HCT116 (cell line): ENCODE measurements around the gene LDHAL6B.

Source experiments
- EZH2 ChIP-seq: fragments of 200-600 bp; sonication (generic); IDR thresholded peaks from 2 replicates; pipeline ENCODE4 v1.6.1; 2017; ENCODE audit warnings: antibody characterized with exemption, mixed run types
- EZH2phosphoT487 ChIP-seq: fragments of 200-600 bp; IDR thresholded peaks from 2 replicates; pipeline ENCODE4 v1.6.1; 2018; ENCODE audit warnings: antibody characterized with exemption, borderline replicate concordance
- FOSL1 ChIP-seq: IDR thresholded peaks from 2 replicates; pipeline ENCODE4 v1.6.1; 2012; ENCODE audit warnings: low read depth
- POLR2A ChIP-seq: IDR thresholded peaks from 2 replicates; pipeline ENCODE4 v1.7.0; 2011; ENCODE audit warnings: borderline replicate concordance; ENCODE audit not compliant: insufficient read depth, insufficient read length; ENCODE audit errors: extremely low read depth
- POLR2AphosphoS5 ChIP-seq: IDR thresholded peaks from 2 replicates; pipeline ENCODE4 v1.6.1; 2011; ENCODE audit warnings: mild to moderate bottlenecking, low read depth, low read length, moderate library complexity
- RAD21 ChIP-seq: IDR thresholded peaks from 2 replicates; pipeline ENCODE4 v1.6.1; 2012; ENCODE audit warnings: low read depth, mild to moderate bottlenecking
- SP1 ChIP-seq: IDR thresholded peaks from 2 replicates; pipeline ENCODE4 v1.6.1; 2012; ENCODE audit warnings: low read depth
- TF ChIP-seq, protein P1 (sequence below), 3 experiments: fragments of 200-600 bp in 1 of 3; sonication (generic) in 1 of 3; IDR thresholded peaks in 2 of 3; conservative IDR thresholded peaks in 1 of 3; 2 replicates each; pipeline ENCODE4 v1.5.1; 2012 to 2017; ENCODE audit warnings: low read depth in 2 of 3, low read length in 2 of 3, antibody characterized with exemption in 1 of 3, borderline replicate concordance in 1 of 3, control low read depth in 1 of 3, mild to moderate bottlenecking in 1 of 3, mixed read lengths in 1 of 3, mixed run types in 1 of 3, moderate library complexity in 1 of 3; ENCODE audit not compliant: insufficient read depth in 1 of 3

DNA sequence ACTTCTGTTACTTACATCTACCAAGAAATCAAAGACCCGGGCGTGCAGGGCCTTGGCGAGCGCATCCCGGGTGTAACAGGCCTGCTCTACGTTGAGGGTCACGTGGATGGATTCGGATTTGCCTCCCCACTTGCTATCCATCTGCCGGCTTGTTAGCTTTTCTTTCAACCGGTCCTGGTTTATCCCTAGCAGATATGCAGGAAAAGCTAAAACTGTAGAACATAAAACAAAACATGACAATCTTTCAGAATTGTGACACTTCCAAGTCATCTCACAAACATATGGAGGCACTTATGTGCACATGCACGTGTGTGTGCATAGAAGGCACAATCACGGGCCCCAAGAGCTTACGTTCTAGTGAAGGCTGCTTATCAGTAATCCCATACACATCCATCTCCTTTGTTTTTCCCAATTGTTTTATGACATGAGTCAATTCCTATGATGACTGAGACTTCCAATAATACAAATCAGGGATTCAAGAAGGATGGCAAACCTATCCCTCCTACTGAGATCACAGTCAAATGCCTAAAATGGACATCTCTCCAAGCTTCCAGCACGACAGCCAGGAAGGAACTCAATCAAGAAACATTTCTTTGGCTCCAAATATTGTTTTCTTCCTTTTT, 11.3 kb downstream of the LDHAL6B start:
- TF ChIP-seq EZH2phosphoT487 (no peak), FOSL1 (no peak), POLR2A (no peak), POLR2AphosphoS5 (no peak), EZH2 (no peak), SP1 (no peak), RAD21 (no peak)
- TF ChIP-seq, protein P1, sequence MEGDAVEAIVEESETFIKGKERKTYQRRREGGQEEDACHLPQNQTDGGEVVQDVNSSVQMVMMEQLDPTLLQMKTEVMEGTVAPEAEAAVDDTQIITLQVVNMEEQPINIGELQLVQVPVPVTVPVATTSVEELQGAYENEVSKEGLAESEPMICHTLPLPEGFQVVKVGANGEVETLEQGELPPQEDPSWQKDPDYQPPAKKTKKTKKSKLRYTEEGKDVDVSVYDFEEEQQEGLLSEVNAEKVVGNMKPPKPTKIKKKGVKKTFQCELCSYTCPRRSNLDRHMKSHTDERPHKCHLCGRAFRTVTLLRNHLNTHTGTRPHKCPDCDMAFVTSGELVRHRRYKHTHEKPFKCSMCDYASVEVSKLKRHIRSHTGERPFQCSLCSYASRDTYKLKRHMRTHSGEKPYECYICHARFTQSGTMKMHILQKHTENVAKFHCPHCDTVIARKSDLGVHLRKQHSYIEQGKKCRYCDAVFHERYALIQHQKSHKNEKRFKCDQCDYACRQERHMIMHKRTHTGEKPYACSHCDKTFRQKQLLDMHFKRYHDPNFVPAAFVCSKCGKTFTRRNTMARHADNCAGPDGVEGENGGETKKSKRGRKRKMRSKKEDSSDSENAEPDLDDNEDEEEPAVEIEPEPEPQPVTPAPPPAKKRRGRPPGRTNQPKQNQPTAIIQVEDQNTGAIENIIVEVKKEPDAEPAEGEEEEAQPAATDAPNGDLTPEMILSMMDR (IDR thresholded peaks at IDR 0.05 in 2 of 3, conservative IDR thresholded peaks at IDR 0.05 in 1 of 3; ENCODE audit: borderline replicate concordance in 1 of 3, insufficient read depth in 1 of 3, low read depth in 2 of 3, low read length in 2 of 3), result no peak
